Measurements from ENCODE around the gene MEGF6.

- no peak for TF ChIP-seq CTCF (IDR thresholded peaks at IDR 0.05)
- TF ChIP-seq POLR2A (IDR thresholded peaks at IDR 0.05): no peak
Measured at GRCh38 chr1:3502641-3503524, 108.4 kb downstream of the MEGF6 start.

Measured in heart left ventricle (tissue), 13 donors.